Lung (tissue), 12 donors: ENCODE measurements around the gene CACNA1I. TPM values are rescaled to one million over a fixed set of nuclear protein-coding genes. Genes with fewer than 3 reads are reported as not detected.

Experiments
- ATAC-seq: fragments of 200-7000 bp; cut with Tn5 transposase; one replicate; pipeline ENCODE4 v1.9.1; 2020; ENCODE audit warnings: moderate number of reproducible peaks; ENCODE audit not compliant: insufficient read depth, low FRiP score
- DNase-seq, 3 donors: peaks; one replicate each; pipeline ENCODE4 v3.0.0-alpha.2; 2013 to 2017
- H3K27ac ChIP-seq, 2 donors: one replicate each; pipeline ENCODE4 v1.5.1; 2013; ENCODE audit warnings: mild to moderate bottlenecking in 2 of 2, moderate library complexity in 2 of 2, control low read depth in 1 of 2, inconsistent platforms in 1 of 2, low read depth in 1 of 2, low read length in 1 of 2
- H3K27me3 ChIP-seq, 3 donors: one replicate each; pipeline ENCODE4 v1.5.1; 2013; ENCODE audit warnings: low read length in 2 of 3; ENCODE audit not compliant: control insufficient read depth in 3 of 3, insufficient read depth in 3 of 3
- H3K36me3 ChIP-seq, 4 donors: one replicate each; pipeline ENCODE4 v1.5.1; 2013; ENCODE audit warnings: low read length in 4 of 4, mild to moderate bottlenecking in 1 of 4, moderate library complexity in 1 of 4; ENCODE audit not compliant: control insufficient read depth in 4 of 4, insufficient read depth in 4 of 4
- H3K4me1 ChIP-seq, 5 donors: one replicate each; pipeline ENCODE4 v1.5.1; 2013; ENCODE audit warnings: low read length in 5 of 5, mild to moderate bottlenecking in 2 of 5, moderate library complexity in 1 of 5; ENCODE audit not compliant: control insufficient read depth in 5 of 5, insufficient read depth in 5 of 5
- H3K4me3 ChIP-seq: one replicate; pipeline ENCODE4 v1.5.1; 2013; ENCODE audit warnings: mild to moderate bottlenecking, control low read depth, moderate library complexity
- H3K9ac ChIP-seq, 2 donors: one replicate each; pipeline ENCODE4 v1.5.1; 2013; ENCODE audit warnings: low read length in 2 of 2, control low read depth in 1 of 2; ENCODE audit not compliant: insufficient read depth in 1 of 2
- H3K9me3 ChIP-seq, 4 donors: one replicate each; pipeline ENCODE4 v1.5.1; 2013; ENCODE audit warnings: low read length in 3 of 4, mild to moderate bottlenecking in 1 of 4, moderate library complexity in 1 of 4; ENCODE audit not compliant: control insufficient read depth in 4 of 4, insufficient read depth in 3 of 4
- CTCF ChIP-seq: IDR thresholded peaks from 2 replicates; pipeline ENCODE4 v1.5.1; 2012; ENCODE audit warnings: mild to moderate bottlenecking; ENCODE audit errors: control extremely low read depth, extremely low read depth
- WGBS, 2 donors: extraction: QIAGEN DNeasy Blood & Tissue Kit; methylation state at CpG; one replicate each; pipeline ENCODE4 v1.1.7; 2013; 5-methylcytosine and 5-hydroxymethylcytosine counted together
- polyA plus RNA-seq, 2 donors: library from polyadenylated mRNA; stranded (reverse); fragments of 200-250 nt; gene quantifications; one replicate each; pipeline ENCODE4 v1.2.1, GENCODE V29; 2013
- total RNA-seq, 2 donors: library from RNA; depleted of rRNA in 1 of 2; stranded (reverse); fragments of >200 nt in 1 of 2; gene quantifications; one replicate each; pipeline ENCODE4 v1.2.1, GENCODE V29; 2014 to 2021
- donor health status: control.
- donor health status: control.
- donor health status: Bipolar disorder and iron deficiency.
- donor health status: healthy.
- donor health status: DM: yes; HTN: yes; CAD: no.

The CACNA1I gene
- total and polyA plus RNA-seq, 4 donors = 0.07 to 0.22 (median 0.16) TPM

- DNase-seq = no peak
- peaks cover 0 to 15% (median 3%) of the 10 kb centered on the region in 4 donors for H3K9me3 ChIP-seq
- H3K36me3 ChIP-seq = no peaks in the 10 kb centered on the region
- H3K27ac ChIP-seq = no peak overlapping the region
- no peak for TF ChIP-seq CTCF
- no peak overlapping the region for H3K9ac ChIP-seq
- no peaks in the 10 kb centered on the region for H3K27me3 ChIP-seq
- ATAC-seq = no peak
- WGBS, 2 donors = 76 to 82% methylated on average over 6 of the region's 6 CpGs
- H3K4me3 ChIP-seq = no peak overlapping the region
- no peaks in the 10 kb centered on the region for H3K4me1 ChIP-seq
Observed at GRCh38 chr22:39635719-39636118, 65.2 kb downstream of the CACNA1I start.

GRCh38 chr22:39638958-39639357, 68.4 kb downstream of the CACNA1I start:
- ATAC-seq = no peak
- peaks cover 0 to 5% (median 0%) of the 10 kb centered on the region in 3 donors for H3K27me3 ChIP-seq
- H3K9ac ChIP-seq = no peak overlapping the region
- H3K4me1 ChIP-seq = no peaks in the 10 kb centered on the region
- H3K36me3 ChIP-seq = no peaks in the 10 kb centered on the region
- no peak for TF ChIP-seq CTCF
- WGBS, 2 donors = 79 to 93% methylated on average over 2 of the region's 2 CpGs
- no peak overlapping the region for H3K4me3 ChIP-seq
- no peak overlapping the region for H3K27ac ChIP-seq
- no peak for DNase-seq
- H3K9me3 ChIP-seq = peaks cover 0 to 11% (median 2%) of the 10 kb centered on the region in 4 donors

- 79 to 86% methylated on average over 9 of the region's 9 CpGs for WGBS, 2 donors
- Histone ChIP-seq H3K27me3 (peaks cover 0 to 5% (median 0%) of the 10 kb centered on the region in 3 donors), H3K36me3 (no peaks in the 10 kb centered on the region), H3K27ac (no peak overlapping the region), H3K4me3 (no peak overlapping the region), H3K9ac (no peak overlapping the region), H3K4me1 (peaks cover 0 to 6% (median 0%) of the 10 kb centered on the region in 5 donors), H3K9me3 (peaks cover 0 to 2% (median 0%) of the 10 kb centered on the region in 4 donors)
- TF ChIP-seq CTCF = no peak
- DNase-seq = no peak
- no peak for ATAC-seq
Observed at GRCh38 chr22:39641660-39642310, 71.2 kb downstream of the CACNA1I start.
